Activated CD4-positive, alpha-beta memory T cell treated with anti-CD3 and anti-CD28 coated beads, Interleukin-2, amount 10 ng/mL, durations not matched to agents 7 days and 5 days (primary cell): ENCODE results near the gene IL34. TPM values are rescaled to one million over a fixed set of nuclear protein-coding genes. Genes with fewer than 3 reads are reported as not detected.

Experiments used
- CTCF ChIA-PET: fragments of 350-600 bp; sonication (Branson Sonifier 250); formaldehyde crosslinking; loops from one replicate; lab custom pipeline; 2021; ENCODE audit warnings: antibody characterized with exemption, inconsistent platforms; lab: Charles Lee
- POLR2A ChIA-PET: fragments of 350-600 bp; sonication (Branson Sonifier 250); formaldehyde crosslinking; loops from one replicate; lab custom pipeline; 2021; ENCODE audit warnings: antibody characterized with exemption; lab: Charles Lee
- DNase-seq: peaks from one replicate; pipeline ENCODE4 v3.0.0-alpha.2; 2020
- H3K27ac Mint-ChIP-seq: one replicate; pipeline ENCODE4 v1.8.0; 2021; ENCODE audit warnings: mild to moderate bottlenecking, mixed read lengths
- H3K27me3 Mint-ChIP-seq: one replicate; pipeline ENCODE4 v1.8.0; 2021; ENCODE audit warnings: mixed read lengths
- H3K36me3 Mint-ChIP-seq: one replicate; pipeline ENCODE4 v1.8.0; 2021; ENCODE audit warnings: low read depth, mixed read lengths
- H3K4me1 Mint-ChIP-seq: one replicate; pipeline ENCODE4 v1.8.0; 2021; ENCODE audit warnings: mixed read lengths
- H3K4me3 Mint-ChIP-seq: one replicate; pipeline ENCODE4 v1.8.0; 2021; ENCODE audit warnings: mild to moderate bottlenecking, mixed read lengths
- H3K9me3 Mint-ChIP-seq: one replicate; pipeline ENCODE4 v1.8.0; 2021; ENCODE audit warnings: mixed read lengths
- total RNA-seq, 2 experiments: library from RNA; stranded (reverse); gene quantifications; one replicate each; pipeline ENCODE4 v1.2.3, GENCODE V29; 2021

The IL34 gene
- total RNA-seq, 2 experiments from 2014 or later, result not detected

GRCh38 chr16:70656712-70657263 lies 10.4 kb downstream of the IL34 start:
- Mint-ChIP-seq H3K9me3 (no peaks in the 10 kb centered on the region), H3K27ac (no peak overlapping the region), H3K27me3 (peaks cover 3% of the 10 kb centered on the region), H3K4me1 (peaks cover 8% of the 10 kb centered on the region), H3K36me3 (no peaks in the 10 kb centered on the region), H3K4me3 (no peak overlapping the region)
- ChIA-PET CTCF (no interaction called here), POLR2A (no interaction called here)
- DNase-seq, result no peak

- H3K36me3 Mint-ChIP-seq, result no peaks in the 10 kb centered on the region
- no peak overlapping the region for H3K4me3 Mint-ChIP-seq
- ChIA-PET CTCF (interaction anchor here (2.9 kb wide), 1 partner anchor 113 kb away, joined by 8 read pairs; no protein-coding TSS in a partner anchor), POLR2A (no interaction called here)
- H3K27me3 Mint-ChIP-seq, result peaks cover 3% of the 10 kb centered on the region
- H3K9me3 Mint-ChIP-seq, result no peaks in the 10 kb centered on the region
- DNase-seq, result no peak
- peaks cover 8% of the 10 kb centered on the region for H3K4me1 Mint-ChIP-seq
- no peak overlapping the region for H3K27ac Mint-ChIP-seq
Measured at GRCh38 chr16:70657956-70658355, 11.6 kb downstream of the IL34 start.

GRCh38 chr16:70658921-70659320 lies 12.6 kb downstream of the IL34 start:
- CTCF ChIA-PET, result interaction anchor here (2.9 kb wide), 1 partner anchor 112 kb away, joined by 8 read pairs; no protein-coding TSS in a partner anchor
- H3K27ac Mint-ChIP-seq, result no peak overlapping the region
- no peak for DNase-seq
- peaks cover 2% of the 10 kb centered on the region for H3K27me3 Mint-ChIP-seq
- POLR2A ChIA-PET, result no interaction called here
- H3K36me3 Mint-ChIP-seq, result no peaks in the 10 kb centered on the region
- peaks cover 4% of the 10 kb centered on the region for H3K4me1 Mint-ChIP-seq
- H3K4me3 Mint-ChIP-seq, result no peak overlapping the region
- H3K9me3 Mint-ChIP-seq, result no peaks in the 10 kb centered on the region

- no peak overlapping the region for H3K27ac Mint-ChIP-seq
- CTCF ChIA-PET, result interaction anchor here (2.9 kb wide), 1 partner anchor 112 kb away, joined by 8 read pairs; no protein-coding TSS in a partner anchor
- POLR2A ChIA-PET, result no interaction called here
Measured at GRCh38 chr16:70659546-70659945, 13.2 kb downstream of the IL34 start.

GRCh38 chr16:70659953-70660671 lies 13.8 kb downstream of the IL34 start:
- no peaks in the 10 kb centered on the region for H3K9me3 Mint-ChIP-seq
- CTCF ChIA-PET, result interaction anchor here (2.9 kb wide), 1 partner anchor 111 kb away, joined by 8 read pairs; no protein-coding TSS in a partner anchor
- peaks cover 2% of the 10 kb centered on the region for H3K27me3 Mint-ChIP-seq
- no peak overlapping the region for H3K4me3 Mint-ChIP-seq
- no peaks in the 10 kb centered on the region for H3K36me3 Mint-ChIP-seq
- H3K4me1 Mint-ChIP-seq, result peaks cover 3% of the 10 kb centered on the region
- POLR2A ChIA-PET, result no interaction called here
- DNase-seq, result no peak
- no peak overlapping the region for H3K27ac Mint-ChIP-seq

More at GRCh38 chr16:70659546-70659945, 13.2 kb downstream of the IL34 start:
- DNase-seq, result no peak
- Mint-ChIP-seq H3K27me3 (peaks cover 2% of the 10 kb centered on the region), H3K4me1 (peaks cover 3% of the 10 kb centered on the region), H3K36me3 (no peaks in the 10 kb centered on the region), H3K4me3 (no peak overlapping the region), H3K9me3 (no peaks in the 10 kb centered on the region)

- ChIA-PET CTCF (no interaction called here), POLR2A (no interaction called here)
- peaks cover 3% of the 10 kb centered on the region for H3K4me1 Mint-ChIP-seq
- H3K4me3 Mint-ChIP-seq, result no peak overlapping the region
- H3K27me3 Mint-ChIP-seq, result peaks cover 2% of the 10 kb centered on the region
- H3K36me3 Mint-ChIP-seq, result no peaks in the 10 kb centered on the region
- no peak overlapping the region for H3K27ac Mint-ChIP-seq
- DNase-seq, result no peak
- H3K9me3 Mint-ChIP-seq, result no peaks in the 10 kb centered on the region
Measured at GRCh38 chr16:70660672-70661350, 14.5 kb downstream of the IL34 start.

GRCh38 chr16:70661534-70661917 lies 15.2 kb downstream of the IL34 start:
- Mint-ChIP-seq H3K27me3 (peaks cover 2% of the 10 kb centered on the region), H3K9me3 (no peaks in the 10 kb centered on the region), H3K4me3 (no peak overlapping the region), H3K36me3 (no peaks in the 10 kb centered on the region), H3K27ac (no peak overlapping the region), H3K4me1 (peaks cover 3% of the 10 kb centered on the region)
- DNase-seq, result no peak
- POLR2A ChIA-PET, result no interaction called here
- CTCF ChIA-PET, result no interaction called here

- ChIA-PET POLR2A (no interaction called here), CTCF (no interaction called here)
- Mint-ChIP-seq H3K4me3 (no peak overlapping the region), H3K36me3 (no peaks in the 10 kb centered on the region), H3K27me3 (no peaks in the 10 kb centered on the region), H3K4me1 (peaks cover 3% of the 10 kb centered on the region), H3K27ac (no peak overlapping the region), H3K9me3 (no peaks in the 10 kb centered on the region)
- DNase-seq, result no peak
Measured at GRCh38 chr16:70661918-70662641, 15.7 kb downstream of the IL34 start.

GRCh38 chr16:70662991-70663523 lies 16.7 kb downstream of the IL34 start:
- no peak overlapping the region for H3K4me3 Mint-ChIP-seq

GRCh38 chr16:70663524-70664324 lies 17.4 kb downstream of the IL34 start:
- ChIA-PET CTCF (no interaction called here), POLR2A (no interaction called here)
- H3K27me3 Mint-ChIP-seq, result no peaks in the 10 kb centered on the region
- no peaks in the 10 kb centered on the region for H3K36me3 Mint-ChIP-seq
- DNase-seq, result no peak
- no peaks in the 10 kb centered on the region for H3K9me3 Mint-ChIP-seq
- H3K4me1 Mint-ChIP-seq, result peaks cover 3% of the 10 kb centered on the region
- no peak overlapping the region for H3K27ac Mint-ChIP-seq
- no peak overlapping the region for H3K4me3 Mint-ChIP-seq

More at GRCh38 chr16:70662991-70663523, 16.7 kb downstream of the IL34 start:
- Mint-ChIP-seq H3K36me3 (no peaks in the 10 kb centered on the region), H3K27ac (no peak overlapping the region), H3K4me1 (peaks cover 3% of the 10 kb centered on the region), H3K27me3 (no peaks in the 10 kb centered on the region), H3K9me3 (no peaks in the 10 kb centered on the region)
- ChIA-PET CTCF (no interaction called here), POLR2A (no interaction called here)
- DNase-seq, result no peak

GRCh38 chr16:70664325-70665112 lies 18.2 kb downstream of the IL34 start:
- no peak overlapping the region for H3K27ac Mint-ChIP-seq
- CTCF ChIA-PET, result no interaction called here
- H3K27me3 Mint-ChIP-seq, result no peaks in the 10 kb centered on the region
- no peaks in the 10 kb centered on the region for H3K9me3 Mint-ChIP-seq
- no peak for DNase-seq
- no peaks in the 10 kb centered on the region for H3K36me3 Mint-ChIP-seq
- H3K4me1 Mint-ChIP-seq, result peaks cover 3% of the 10 kb centered on the region
- POLR2A ChIA-PET, result no interaction called here
- no peak overlapping the region for H3K4me3 Mint-ChIP-seq
